Heart left ventricle (tissue), 16 donors: Measurements from ENCODE around the gene TPK1. TPM values are rescaled to one million over a fixed set of nuclear protein-coding genes. Genes with fewer than 3 reads are reported as not detected.
A peak's percentile ranks its signal among the peaks of the same experiment; 100 is the strongest.

Experiments used
- ATAC-seq, 4 donors: fragments of 200-7000 bp; cut with Tn5 transposase; one replicate each; pipeline ENCODE4 v1.9.1; 2020 to 2022; ENCODE audit warnings: moderate library complexity in 4 of 4, mild to moderate bottlenecking in 3 of 4, moderate number of reproducible peaks in 1 of 4
- DNase-seq, 5 donors: peaks; one replicate each; pipeline ENCODE4 v3.0.0-alpha.2; 2020
- H3K27ac ChIP-seq, 12 donors: fragments of 200-600 bp; sonication (generic) in 4 of 12; one replicate each; pipeline versions ENCODE4 v1.5.0 to v1.8.0; 2016 to 2022; ENCODE audit warnings: mild to moderate bottlenecking in 2 of 12
- H3K27me3 ChIP-seq, 9 donors: fragments of 200-600 bp; sonication (generic) in 2 of 9; one replicate each; pipeline versions ENCODE4 v1.5.1 to v1.8.0; 2016 to 2022; ENCODE audit warnings: mild to moderate bottlenecking in 3 of 9
- H3K36me3 ChIP-seq, 9 donors: fragments of 200-600 bp; sonication (generic) in 2 of 9; one replicate each; pipeline versions ENCODE4 v1.5.0 to v1.8.0; 2018 to 2022; ENCODE audit warnings: mild to moderate bottlenecking in 2 of 9
- H3K4me1 ChIP-seq, 12 donors: fragments of 200-600 bp; sonication (generic) in 4 of 12; one replicate each; pipeline versions ENCODE4 v1.5.0 to v1.8.0; 2016 to 2022; ENCODE audit warnings: mild to moderate bottlenecking in 3 of 12
- H3K4me3 ChIP-seq, 12 donors: fragments of 200-600 bp; sonication (generic) in 4 of 12; one replicate each; pipeline versions ENCODE4 v1.5.0 to v1.8.0; 2017 to 2022; ENCODE audit warnings: mild to moderate bottlenecking in 9 of 12, moderate library complexity in 4 of 12
- H3K9me3 ChIP-seq, 12 donors: fragments of 200-600 bp; sonication (generic) in 4 of 12; one replicate each; pipeline versions ENCODE4 v1.5.0 to v1.8.0; 2016 to 2022; ENCODE audit warnings: mild to moderate bottlenecking in 1 of 12
- POLR2A ChIP-seq, 2 donors: fragments of 450-650 bp; IDR thresholded peaks; one replicate each; pipeline ENCODE4 v1.6.1; 2017; ENCODE audit warnings: antibody characterized with exemption in 2 of 2, mild to moderate bottlenecking in 2 of 2, moderate library complexity in 2 of 2
- WGBS, 4 donors: extraction: QIAGEN DNeasy Blood & Tissue Kit in 2 of 4; methylation state at CpG; one replicate each; pipeline versions ENCODE4 v1.1.5 to v1.1.7; 2013 to 2018; 5-methylcytosine and 5-hydroxymethylcytosine counted together
- intact Hi-C, 10 donors: fragments of 100-400 bp; cut with DNase I; formaldehyde crosslinking; loops; one replicate each; pipeline versions ENCODE4 v1.11.1 to v1.14.2; 2022
- polyA plus RNA-seq, 2 donors: library from polyadenylated mRNA; stranded (reverse); fragments of 200-250 nt; gene quantifications; one replicate each; pipeline ENCODE4 v1.2.3, GENCODE V29; 2013
- total RNA-seq, 9 donors: library from RNA; depleted of rRNA in 2 of 9; stranded (reverse); fragments of >200 nt in 2 of 9; fragmentation: NEBNext Ultra II Directional in 3 of 9; extraction: Animal tissue kit (Norgen Biotek cat#: 25700) in 3 of 9; gene quantifications; one replicate each; pipeline versions ENCODE4 v1.1.0 to v1.2.4, GENCODE V29; 2016 to 2023
- TF ChIP-seq, protein P1 (sequence below), 12 donors: fragments of 200-600 bp; sonication (generic) in 4 of 12; IDR thresholded peaks; one replicate each; pipeline versions ENCODE4 v1.5.0 to v1.8.0; 2018 to 2022; ENCODE audit warnings: antibody characterized with exemption in 12 of 12, mild to moderate bottlenecking in 5 of 12
- donor health status: ischemic (EF 13 %, LVEDD 7.1; RV severe dilation, severe dysfunction).
- donor health status: healthy with polysubstance abuse.
- donor health status: DM: no; HTN: yes; CAD: no.
- donor health status: DM: no; HTN: no; CAD: no.
- donor health status: ischemic (EF 25% LVEDD 6.9; RV normal size, moderate dysfunction).
- donor health status: ischemic (EF 25% LVEDD 5.7; RV mildly dilated, moderate dysfunction).
- donor health status: healthy.
- donor health status: DM: yes; HTN: yes; CAD: no.
- donor health status: ischemic (EF 35%, LVEDD 5.7; RV mildly dilated, moderate dysfunction).
- donor health status: nonischemic (EF 11% LVEDD 7.7; RV severe dilation, severe dysfunction).
- donor health status: DM: yes; HTN: yes; CAD: no.
- donor health status: PGD.
- donor health status: ischemic (EF 29% LVEDD 5.4; RV normal size, mild dysfunction).
- donor health status: nonischemic (EF 23%, LVEDD 6.1; RV moderate dilation, normal function).

The TPK1 gene
- total and polyA plus RNA-seq, 11 donors, result 2.0 to 8.2 (median 5.0) TPM

DNA sequence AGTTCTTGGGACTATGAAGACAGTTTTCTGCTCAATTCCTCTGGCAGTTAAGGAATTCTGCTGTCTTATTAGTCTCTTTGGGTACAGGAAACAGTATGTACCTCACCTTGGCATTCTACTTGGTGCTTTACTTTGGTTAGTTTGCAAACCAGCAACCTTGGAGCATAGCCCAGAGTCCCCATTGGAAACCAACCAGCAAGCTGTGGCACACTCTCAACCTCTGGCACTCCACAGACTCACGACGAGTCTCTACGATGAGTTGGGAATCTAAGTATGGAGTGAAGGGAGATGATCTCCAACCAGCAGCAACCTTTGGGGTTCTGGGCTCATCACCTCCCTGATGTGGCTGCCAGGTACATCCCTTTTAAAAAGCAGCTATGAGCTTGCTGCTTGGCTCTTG is 43.8 kb downstream of the TPK1 start:
- no peak overlapping the region for H3K4me3 ChIP-seq
- TF ChIP-seq, protein P1, sequence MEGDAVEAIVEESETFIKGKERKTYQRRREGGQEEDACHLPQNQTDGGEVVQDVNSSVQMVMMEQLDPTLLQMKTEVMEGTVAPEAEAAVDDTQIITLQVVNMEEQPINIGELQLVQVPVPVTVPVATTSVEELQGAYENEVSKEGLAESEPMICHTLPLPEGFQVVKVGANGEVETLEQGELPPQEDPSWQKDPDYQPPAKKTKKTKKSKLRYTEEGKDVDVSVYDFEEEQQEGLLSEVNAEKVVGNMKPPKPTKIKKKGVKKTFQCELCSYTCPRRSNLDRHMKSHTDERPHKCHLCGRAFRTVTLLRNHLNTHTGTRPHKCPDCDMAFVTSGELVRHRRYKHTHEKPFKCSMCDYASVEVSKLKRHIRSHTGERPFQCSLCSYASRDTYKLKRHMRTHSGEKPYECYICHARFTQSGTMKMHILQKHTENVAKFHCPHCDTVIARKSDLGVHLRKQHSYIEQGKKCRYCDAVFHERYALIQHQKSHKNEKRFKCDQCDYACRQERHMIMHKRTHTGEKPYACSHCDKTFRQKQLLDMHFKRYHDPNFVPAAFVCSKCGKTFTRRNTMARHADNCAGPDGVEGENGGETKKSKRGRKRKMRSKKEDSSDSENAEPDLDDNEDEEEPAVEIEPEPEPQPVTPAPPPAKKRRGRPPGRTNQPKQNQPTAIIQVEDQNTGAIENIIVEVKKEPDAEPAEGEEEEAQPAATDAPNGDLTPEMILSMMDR (IDR thresholded peaks at IDR 0.05), result no peak
- no peak for TF ChIP-seq POLR2A (IDR thresholded peaks at IDR 0.05)
- no peak for DNase-seq
- no peaks in the 10 kb centered on the region for H3K4me1 ChIP-seq
- H3K36me3 ChIP-seq, result no peaks in the 10 kb centered on the region
- intact Hi-C loops, result no loop called here
- no peaks in the 10 kb centered on the region for H3K9me3 ChIP-seq
- ATAC-seq, result peak in 1 of 4 donors; percentile 56
- no peaks in the 10 kb centered on the region for H3K27me3 ChIP-seq
- WGBS, 4 donors, result 66 to 98% (median 73%) methylated on average over 3 of the region's 3 CpGs
- no peak overlapping the region for H3K27ac ChIP-seq

GRCh38 chr7:144791488-144791887 is 44.4 kb downstream of the TPK1 start:
- 79 to 89% (median 82%) methylated on average over 2 of the region's 2 CpGs for WGBS, 4 donors
- Histone ChIP-seq H3K4me1 (no peaks in the 10 kb centered on the region), H3K36me3 (no peaks in the 10 kb centered on the region), H3K9me3 (no peaks in the 10 kb centered on the region), H3K27me3 (no peaks in the 10 kb centered on the region), H3K4me3 (no peak overlapping the region), H3K27ac (no peak overlapping the region)
- DNase-seq (no peak), ATAC-seq (no peak)
- intact Hi-C loops, result no loop called here
- TF ChIP-seq POLR2A (IDR thresholded peaks at IDR 0.05), result no peak
- TF ChIP-seq, protein P1 (IDR thresholded peaks at IDR 0.05), result no peak

DNA sequence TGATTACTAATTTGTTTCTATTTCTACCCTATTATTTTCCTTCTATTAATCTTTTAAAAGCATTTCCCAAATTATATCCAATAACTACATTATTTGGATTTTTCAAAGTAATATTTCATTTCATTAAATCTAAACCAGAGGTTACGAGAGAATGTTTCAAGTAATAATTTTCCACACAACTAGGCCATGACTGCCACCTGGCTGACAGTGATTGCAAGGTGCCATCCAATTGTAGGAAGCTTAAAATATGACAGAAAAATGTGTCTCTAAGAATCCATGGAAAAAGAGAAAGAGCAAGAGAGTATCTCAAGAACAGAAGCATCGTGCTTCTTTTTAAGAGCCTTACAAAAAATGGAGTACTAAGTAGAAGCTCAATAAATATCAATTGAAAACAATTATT is 48.7 kb downstream of the TPK1 start:
- intact Hi-C loops, result no loop called here
- Histone ChIP-seq H3K9me3 (no peaks in the 10 kb centered on the region), H3K27ac (no peak overlapping the region), H3K4me1 (peaks cover 0 to 2% (median 0%) of the 10 kb centered on the region in 12 donors), H3K36me3 (no peaks in the 10 kb centered on the region), H3K27me3 (no peaks in the 10 kb centered on the region), H3K4me3 (no peak overlapping the region)
- DNase-seq (no peak), ATAC-seq (no peak)
- WGBS, 4 donors, result 94 to 98% (median 94%) methylated on average over 2 of the region's 2 CpGs
- TF ChIP-seq, protein P1 (IDR thresholded peaks at IDR 0.05), result peak in 3 of 12 donors; percentile 8 to 19 (median 17)
- no peak for TF ChIP-seq POLR2A (IDR thresholded peaks at IDR 0.05)

GRCh38 chr7:144786522-144786921 is 49.3 kb downstream of the TPK1 start:
- H3K9me3 ChIP-seq, result no peaks in the 10 kb centered on the region
- ATAC-seq (no peak), DNase-seq (no peak)
- no peak overlapping the region for H3K4me3 ChIP-seq
- 67 to 85% (median 77%) methylated on average over 2 of the region's 2 CpGs for WGBS, 4 donors
- H3K4me1 ChIP-seq, result peaks cover 0 to 2% (median 0%) of the 10 kb centered on the region in 12 donors
- H3K27ac ChIP-seq, result no peak overlapping the region
- intact Hi-C loops, result no loop called here
- TF ChIP-seq POLR2A (IDR thresholded peaks at IDR 0.05), result no peak
- TF ChIP-seq, protein P1 (IDR thresholded peaks at IDR 0.05), result peak in 1 of 12 donors; percentile 9
- H3K27me3 ChIP-seq, result no peaks in the 10 kb centered on the region
- no peaks in the 10 kb centered on the region for H3K36me3 ChIP-seq
